Adrenal gland (tissue), 12 donors: Measurements from ENCODE around the gene ATP1B2. TPM values are rescaled to one million over a fixed set of nuclear protein-coding genes. Genes with fewer than 3 reads are reported as not detected.

ENCODE experiments used
- DNase-seq, 7 donors: peaks; one replicate each; pipeline ENCODE4 v3.0.0-alpha.2; 2019 to 2020
- H3K27ac ChIP-seq, 5 donors: fragments of 200-600 bp; sonication (generic) in 4 of 5; 1 replicate in 3 of 5; 2 replicates in 2 of 5; pipeline versions ENCODE4 v1.5.1 to v1.8.0; 2016 to 2020; ENCODE audit warnings: mild to moderate bottlenecking in 1 of 5
- H3K27me3 ChIP-seq: fragments of 200-600 bp; 2 replicates; pipeline ENCODE4 v1.8.0; 2021
- H3K36me3 ChIP-seq, 2 donors: fragments of 200-600 bp; replicated peaks in 1 of 2; 1 replicate in 1 of 2; 2 replicates in 1 of 2; pipeline versions ENCODE4 v1.5.1 to v1.8.0; 2018 to 2022
- H3K4me1 ChIP-seq, 2 donors: fragments of 200-600 bp; replicated peaks in 1 of 2; 1 replicate in 1 of 2; 2 replicates in 1 of 2; pipeline versions ENCODE4 v1.5.1 to v1.8.0; 2018 to 2021
- H3K4me3 ChIP-seq, 4 donors: fragments of 200-600 bp; sonication (generic) in 3 of 4; one replicate each; pipeline ENCODE4 v1.5.1; 2016 to 2018
- H3K9me3 ChIP-seq, 3 donors: fragments of 200-600 bp; sonication (generic) in 1 of 3; replicated peaks in 1 of 3; 1 replicate in 2 of 3; 2 replicates in 1 of 3; pipeline versions ENCODE4 v1.5.1 to v1.8.0; 2016 to 2021
- POLR2A ChIP-seq, 2 donors: fragments of 450-650 bp; IDR thresholded peaks; one replicate each; pipeline ENCODE4 v1.6.1; 2017; ENCODE audit warnings: antibody characterized with exemption in 2 of 2, mild to moderate bottlenecking in 2 of 2, moderate library complexity in 1 of 2
- WGBS, 4 donors: extraction: QIAGEN DNeasy Blood & Tissue Kit in 2 of 4; methylation state at CpG; one replicate each; pipeline versions ENCODE4 v1.1.5 to v1.1.7; 2013 to 2017; 5-methylcytosine and 5-hydroxymethylcytosine counted together
- intact Hi-C, 2 donors: fragments of 100-400 bp; cut with DNase I; formaldehyde crosslinking; loops; one replicate each; pipeline versions ENCODE4 v1.14.1 to v1.15.0; 2022 to 2023
- polyA plus RNA-seq, 3 donors: library from polyadenylated mRNA; stranded (reverse); fragments of 200-250 nt in 2 of 3; fragments of 350-450 nt in 1 of 3; fragmentation: Illumina TruSeq in 1 of 3; extraction: RNeasy Lipid Tissue Mini Kit (QIAGEN cat#74804) in 1 of 3; gene quantifications; one replicate each; pipeline ENCODE4 v1.2.3, GENCODE V29; 2013 to 2014
- total RNA-seq, 9 donors: library from RNA; depleted of rRNA in 4 of 9; stranded (reverse); fragments of >200 nt in 4 of 9; fragments of 120-200 nt in 1 of 9; fragmentation: NEBNext Ultra II Directional in 1 of 9; extraction: Animal tissue kit (Norgen Biotek cat#: 25700) in 1 of 9; gene quantifications; one replicate each; pipeline versions ENCODE4 v1.1.0 to v1.2.4, GENCODE V29; 2013 to 2023
- TF ChIP-seq, protein P1 (sequence below), 6 experiments: fragments of 450-650 bp in 4 of 6; fragments of 200-600 bp in 2 of 6; sonication (generic) in 1 of 6; IDR thresholded peaks; 1 replicate in 5 of 6; 2 replicates in 1 of 6; pipeline versions ENCODE4 v1.5.1 to v1.8.0; 2016 to 2021; ENCODE audit warnings: antibody characterized with exemption in 6 of 6, mild to moderate bottlenecking in 2 of 6, moderate library complexity in 1 of 6
- donor health status: healthy with polysubstance abuse.
- donor health status: Bipolar disorder and iron deficiency.
- donor health status: DM: yes; HTN: yes; CAD: no.
- donor health status: DM: no; HTN: no; CAD: no.
- donor health status: DM: no; HTN: no; CAD: no.
- donor health status: DM: yes; HTN: yes; CAD: no.

Gene ATP1B2
- total and polyA plus RNA-seq, 12 donors: 1.2 to 32.6 (median 8.9) TPM

DNA sequence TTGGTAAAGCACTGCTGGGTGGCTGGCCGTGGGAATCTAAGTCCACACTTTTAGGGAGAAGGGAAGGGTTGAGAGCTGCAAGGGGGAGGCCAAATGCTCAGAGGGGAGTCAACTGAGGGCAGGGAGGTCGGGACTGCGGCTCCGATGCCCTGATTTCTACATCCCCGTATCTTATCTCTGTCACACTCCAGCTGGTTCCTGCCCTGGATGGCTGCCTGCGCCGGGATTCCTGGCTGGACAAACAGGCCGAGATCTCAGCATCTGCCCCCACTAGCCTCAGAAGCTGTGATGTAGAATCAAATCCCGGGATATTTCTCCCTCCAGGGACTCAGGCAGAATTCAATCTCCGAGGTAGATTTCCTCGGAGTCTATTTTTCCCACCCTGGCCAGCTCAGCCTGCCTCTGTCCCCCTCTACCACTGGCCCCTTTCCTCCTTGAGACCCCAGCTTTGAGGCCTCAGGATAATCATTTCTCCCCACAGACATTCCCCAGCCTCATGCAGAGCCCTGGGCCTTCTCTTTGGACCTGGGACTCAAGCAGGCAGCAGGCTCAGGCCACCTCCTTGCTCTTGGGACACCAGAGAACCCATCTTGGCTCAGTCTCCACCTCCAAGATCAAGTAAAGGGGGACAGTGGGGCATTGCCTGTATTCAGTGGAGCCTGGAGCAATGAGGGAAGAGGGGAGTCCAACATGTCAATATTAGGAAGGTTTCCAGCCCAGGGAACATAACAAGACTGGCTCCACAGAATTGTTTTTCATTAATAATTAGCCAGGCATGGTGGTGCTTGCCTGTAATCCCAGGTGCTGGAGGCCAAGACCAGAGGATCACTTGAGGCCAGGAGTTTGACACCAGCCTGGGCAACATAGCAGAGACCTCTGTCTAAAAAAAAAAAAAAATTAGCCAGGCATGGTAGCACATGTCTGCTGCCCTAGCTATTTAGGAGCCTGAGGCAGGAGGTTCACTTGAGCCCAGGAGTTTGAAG is 19.0 kb upstream of the ATP1B2 start:
- intact Hi-C loops: loop anchor here (5.0 to 10.0 kb wide), 3 partner anchors 53 to 153 kb away; partner anchors contain the start of genes TP53 (in 2 of the 2) and WRAP53 (in 2 of the 2)
- WGBS, 4 donors: 59 to 80% (median 71%) methylated on average over 6 to 11 of the region's 11 CpGs

DNA sequence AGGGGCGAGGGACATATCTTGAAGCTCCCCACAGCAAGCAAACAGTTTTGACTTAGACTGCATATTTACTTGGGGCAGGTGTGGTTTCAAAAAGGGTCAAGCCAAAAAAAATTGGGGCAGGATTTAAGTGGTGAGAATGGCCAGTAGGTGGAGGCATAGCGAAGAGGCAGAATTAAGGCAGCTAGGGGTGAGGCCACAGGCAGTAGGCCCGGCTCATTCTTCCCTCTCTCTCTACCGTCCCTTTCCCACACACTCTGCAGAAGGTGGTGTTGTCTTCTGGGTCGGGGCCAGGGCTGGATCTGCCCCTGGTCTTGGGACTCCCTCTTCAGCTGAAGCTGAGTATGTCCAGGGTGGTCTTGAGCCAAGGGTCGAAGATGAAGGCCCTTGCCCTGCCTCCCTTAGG is 18.2 kb upstream of the ATP1B2 start:
- Histone ChIP-seq H3K4me1 (peaks cover 6% of the 10 kb centered on the region in 2 donors), H3K36me3 (no peaks in the 10 kb centered on the region), H3K27me3 (no peaks in the 10 kb centered on the region), H3K27ac (peak overlapping the region in 1 of 5 donors; percentile 32), H3K9me3 (no peaks in the 10 kb centered on the region), H3K4me3 (no peak overlapping the region)
- intact Hi-C loops: loop anchor here (5.0 to 10.0 kb wide), 3 partner anchors 52 to 152 kb away; partner anchors contain the start of genes TP53 (in 2 of the 2) and WRAP53 (in 2 of the 2)
- peak; percentile 43 to 69 (median 63) for DNase-seq
- WGBS, 4 donors: 41 to 49% (median 46%) methylated on average over 6 of the region's 6 CpGs
- TF ChIP-seq, protein P1, sequence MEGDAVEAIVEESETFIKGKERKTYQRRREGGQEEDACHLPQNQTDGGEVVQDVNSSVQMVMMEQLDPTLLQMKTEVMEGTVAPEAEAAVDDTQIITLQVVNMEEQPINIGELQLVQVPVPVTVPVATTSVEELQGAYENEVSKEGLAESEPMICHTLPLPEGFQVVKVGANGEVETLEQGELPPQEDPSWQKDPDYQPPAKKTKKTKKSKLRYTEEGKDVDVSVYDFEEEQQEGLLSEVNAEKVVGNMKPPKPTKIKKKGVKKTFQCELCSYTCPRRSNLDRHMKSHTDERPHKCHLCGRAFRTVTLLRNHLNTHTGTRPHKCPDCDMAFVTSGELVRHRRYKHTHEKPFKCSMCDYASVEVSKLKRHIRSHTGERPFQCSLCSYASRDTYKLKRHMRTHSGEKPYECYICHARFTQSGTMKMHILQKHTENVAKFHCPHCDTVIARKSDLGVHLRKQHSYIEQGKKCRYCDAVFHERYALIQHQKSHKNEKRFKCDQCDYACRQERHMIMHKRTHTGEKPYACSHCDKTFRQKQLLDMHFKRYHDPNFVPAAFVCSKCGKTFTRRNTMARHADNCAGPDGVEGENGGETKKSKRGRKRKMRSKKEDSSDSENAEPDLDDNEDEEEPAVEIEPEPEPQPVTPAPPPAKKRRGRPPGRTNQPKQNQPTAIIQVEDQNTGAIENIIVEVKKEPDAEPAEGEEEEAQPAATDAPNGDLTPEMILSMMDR (IDR thresholded peaks at IDR 0.05): peak; percentile 34 to 68 (median 61)
- TF ChIP-seq POLR2A (IDR thresholded peaks at IDR 0.05): no peak

More for the DNA sequence above, 19.0 kb upstream of the ATP1B2 start:
- TF ChIP-seq, protein P1 (IDR thresholded peaks at IDR 0.05): no peak
- TF ChIP-seq POLR2A (IDR thresholded peaks at IDR 0.05): no peak
- Histone ChIP-seq H3K36me3 (no peaks in the 10 kb centered on the region), H3K27me3 (no peaks in the 10 kb centered on the region), H3K4me1 (peaks cover 8 to 10% of the 10 kb centered on the region in 2 donors), H3K9me3 (no peaks in the 10 kb centered on the region), H3K27ac (no peak overlapping the region), H3K4me3 (no peak overlapping the region)
- DNase-seq: peak in 1 of 7 donors; percentile 41

DNA sequence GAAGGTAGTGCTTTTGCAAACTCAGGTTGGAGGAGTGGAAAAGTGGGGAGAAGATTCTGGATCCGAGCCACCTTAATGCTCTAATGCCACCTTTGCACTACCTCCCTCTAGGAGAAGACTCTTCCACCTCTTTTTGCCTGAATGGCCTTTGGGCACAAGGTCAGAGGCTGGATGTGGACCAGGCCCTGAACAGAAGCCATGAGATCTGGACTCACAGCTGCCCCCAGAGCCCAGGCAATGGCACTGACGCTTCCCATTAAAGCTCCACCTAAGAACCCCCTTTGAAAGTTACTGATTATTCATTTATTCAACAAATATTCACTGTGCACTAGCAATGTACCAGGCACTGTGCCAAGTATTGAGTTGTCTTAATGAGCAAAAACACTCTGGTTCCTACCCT is 17.6 kb upstream of the ATP1B2 start:
- no peak overlapping the region for H3K27ac ChIP-seq
- no peak for TF ChIP-seq POLR2A (IDR thresholded peaks at IDR 0.05)
- intact Hi-C loops: loop anchor here (5.0 to 10.0 kb wide), 3 partner anchors 52 to 152 kb away; partner anchors contain the start of genes TP53 (in 2 of the 2) and WRAP53 (in 2 of the 2)
- 68 to 86% (median 82%) methylated on average over 2 of the region's 2 CpGs for WGBS, 4 donors
- no peak overlapping the region for H3K4me3 ChIP-seq
- H3K27me3 ChIP-seq: no peaks in the 10 kb centered on the region
- H3K4me1 ChIP-seq: peaks cover 3% of the 10 kb centered on the region in 2 donors
- H3K36me3 ChIP-seq: no peaks in the 10 kb centered on the region
- no peak for DNase-seq
- no peaks in the 10 kb centered on the region for H3K9me3 ChIP-seq

DNA sequence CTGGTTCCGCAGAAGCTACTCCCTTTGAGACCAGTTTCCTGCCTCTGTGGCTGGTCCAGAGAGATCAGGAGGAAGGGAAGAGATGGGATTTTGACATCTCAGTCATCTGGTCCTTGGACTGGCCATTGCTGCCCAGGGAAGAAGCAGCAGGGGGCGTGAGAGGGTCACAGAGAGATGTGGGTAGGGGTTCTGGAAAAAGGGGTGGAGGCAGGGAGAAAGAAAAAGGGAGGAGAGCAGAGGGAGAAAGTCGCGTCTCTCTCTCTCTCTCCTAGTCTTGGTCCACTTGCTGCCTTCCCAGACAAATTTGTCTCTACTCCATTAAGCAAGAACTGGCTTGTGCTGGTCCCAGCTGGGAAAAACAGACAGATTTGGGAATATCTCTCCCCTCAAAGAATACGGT is 16.3 kb upstream of the ATP1B2 start:
- DNase-seq: peak; percentile 64 to 85 (median 81)
- Histone ChIP-seq H3K27ac (no peak overlapping the region), H3K36me3 (no peaks in the 10 kb centered on the region), H3K27me3 (no peaks in the 10 kb centered on the region), H3K4me1 (no peaks in the 10 kb centered on the region), H3K4me3 (no peak overlapping the region), H3K9me3 (no peaks in the 10 kb centered on the region)
- WGBS, 4 donors: 19 to 33% (median 25%) methylated on average over 5 of the region's 5 CpGs
- TF ChIP-seq, protein P1 (IDR thresholded peaks at IDR 0.05): peak; percentile 19 to 87 (median 68)
- no peak for TF ChIP-seq POLR2A (IDR thresholded peaks at IDR 0.05)
- intact Hi-C loops: loop anchor here (5.0 to 10.0 kb wide), 3 partner anchors 50 to 150 kb away; partner anchors contain the start of genes TP53 (in 2 of the 2) and WRAP53 (in 2 of the 2)
